CD4-positive, alpha-beta T cell treated with Interleukin-12 subunit alpha and Interleukin-12 subunit beta, for 1 hour (primary cell): ENCODE measurements around the gene RFLNA.
"Not testable (repeated sequence)": the region's sequence is repeated elsewhere in the genome, so short reads cannot be mapped to it uniquely, and the experiment has no call there.

Experiments
- DNase-seq: peaks from one replicate; pipeline ENCODE4 v3.0.0-alpha.2; 2020

RFLNA gene

DNA sequence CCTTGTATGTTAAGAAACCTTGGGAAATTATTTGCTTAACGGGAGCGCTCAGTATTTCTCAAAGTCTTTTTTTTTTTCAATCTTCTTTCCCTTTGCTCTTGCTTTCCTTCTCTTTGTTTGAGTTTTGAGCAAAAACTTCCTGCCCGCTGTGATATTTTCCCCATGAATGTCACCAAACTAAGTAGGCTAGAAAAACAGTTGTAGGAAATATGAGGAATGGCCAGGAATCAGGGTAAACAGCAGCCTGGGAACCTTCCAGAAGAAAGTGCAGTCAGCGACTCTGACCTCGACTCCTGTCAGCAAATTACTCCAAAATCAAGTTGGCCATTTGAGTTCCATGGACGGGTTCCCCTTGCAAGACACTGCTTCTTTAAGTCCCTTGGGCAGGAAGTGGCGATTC, 11.6 kb upstream of the RFLNA start:
- no peak for DNase-seq

DNA sequence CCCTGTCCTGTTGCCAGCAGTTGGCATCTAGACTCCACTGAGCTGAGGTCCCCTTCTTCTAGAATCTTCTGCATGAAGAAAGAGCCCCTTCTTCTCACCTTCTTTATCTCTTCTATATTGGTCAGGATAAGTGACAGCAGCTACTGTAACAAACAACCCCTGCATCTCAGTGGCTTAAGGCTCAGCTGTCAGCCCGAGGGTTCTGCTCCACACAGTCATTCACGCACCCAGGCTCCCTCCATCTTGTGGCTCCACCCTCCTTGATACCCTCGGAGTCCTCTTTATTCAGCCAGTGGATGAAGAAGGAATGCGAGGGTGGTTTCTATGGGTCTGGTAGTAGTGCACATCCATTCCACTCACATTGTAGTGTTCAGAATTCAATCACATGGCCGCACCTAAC, 10.5 kb upstream of the RFLNA start:
- no peak for DNase-seq

DNA sequence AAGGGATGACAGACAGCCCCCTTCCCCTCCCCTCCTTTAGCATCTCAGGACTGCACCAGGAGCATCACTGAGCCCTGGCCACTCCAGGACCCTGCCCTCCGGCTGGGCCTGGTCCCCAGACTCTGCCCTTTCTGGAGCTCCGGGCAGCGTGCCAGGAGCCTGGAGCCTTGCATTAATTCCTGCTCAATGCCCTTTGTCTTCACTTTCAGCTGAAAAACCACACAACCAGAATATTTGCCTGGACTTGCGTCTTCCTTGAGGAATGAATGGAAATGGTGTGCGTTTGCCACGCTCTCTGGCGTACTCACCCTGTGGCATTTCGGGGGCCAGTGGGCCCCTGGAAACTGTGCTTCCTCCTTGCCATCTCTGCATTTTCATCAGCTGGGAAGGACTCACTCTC, 8.5 kb upstream of the RFLNA start:
- DNase-seq: no peak

DNA sequence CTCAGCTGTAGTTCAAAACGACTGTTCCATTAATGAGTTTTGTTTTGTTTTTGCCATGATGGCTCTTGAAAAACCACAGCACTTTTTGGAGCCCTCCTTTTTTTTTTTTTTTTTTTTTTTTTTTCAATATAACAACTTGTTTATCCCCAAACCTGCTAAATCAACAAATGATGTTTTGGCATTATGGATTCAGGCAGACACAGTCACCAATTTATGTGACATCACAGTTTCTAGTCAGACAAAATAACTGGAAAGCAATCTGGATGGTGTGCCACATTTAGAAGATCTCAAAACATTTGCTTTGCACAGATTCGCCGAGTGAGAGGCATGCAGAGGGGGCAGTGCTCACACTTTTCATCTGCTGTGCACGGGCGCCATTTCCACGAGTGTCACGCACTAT, 7.9 kb upstream of the RFLNA start:
- no peak for DNase-seq

DNA sequence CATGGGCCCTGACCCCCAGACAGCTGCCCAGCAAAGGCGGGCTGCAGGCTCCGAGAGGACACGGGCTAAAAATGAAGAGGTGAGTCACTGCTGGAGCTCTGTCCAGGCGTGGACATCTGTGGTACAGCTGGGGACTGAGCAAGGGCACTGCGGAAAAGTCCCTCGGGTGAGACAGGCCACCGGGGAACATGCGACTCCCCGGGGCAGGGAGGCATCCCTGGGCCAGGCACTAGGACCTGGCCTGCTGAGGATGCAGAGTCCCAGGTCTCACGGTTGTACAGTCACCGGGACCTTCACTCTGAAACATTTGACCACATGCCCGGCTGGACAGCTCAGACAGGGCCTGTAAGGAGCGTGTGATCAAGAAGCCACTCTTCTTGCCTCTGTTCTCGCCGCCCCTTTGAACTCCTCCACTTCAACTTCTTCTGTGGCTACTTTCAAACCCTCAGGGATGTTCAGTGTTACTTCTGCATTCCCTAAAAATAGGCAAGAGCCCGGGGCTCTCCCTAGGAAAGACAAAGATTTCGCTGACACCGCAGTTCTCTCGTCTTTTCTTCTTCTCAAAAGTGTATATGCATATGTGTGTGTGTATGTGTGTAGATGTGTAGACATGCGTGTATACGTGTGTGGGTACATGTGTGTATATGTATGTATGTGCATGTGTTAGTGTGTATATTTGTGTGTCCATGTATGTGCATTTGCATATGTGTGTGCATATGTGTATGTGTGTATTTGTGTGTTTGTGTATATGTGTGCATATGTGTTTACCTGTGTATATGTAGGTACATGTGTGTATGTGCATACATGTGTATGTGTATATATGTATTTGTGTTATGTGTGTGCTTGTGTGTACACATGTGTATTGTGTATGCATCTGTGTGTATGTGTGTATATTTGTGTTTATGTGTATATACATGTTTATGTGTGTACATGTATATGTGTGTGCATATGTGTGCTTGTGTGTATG, 5.0 kb upstream of the RFLNA start:
- DNase-seq: no peak

DNA sequence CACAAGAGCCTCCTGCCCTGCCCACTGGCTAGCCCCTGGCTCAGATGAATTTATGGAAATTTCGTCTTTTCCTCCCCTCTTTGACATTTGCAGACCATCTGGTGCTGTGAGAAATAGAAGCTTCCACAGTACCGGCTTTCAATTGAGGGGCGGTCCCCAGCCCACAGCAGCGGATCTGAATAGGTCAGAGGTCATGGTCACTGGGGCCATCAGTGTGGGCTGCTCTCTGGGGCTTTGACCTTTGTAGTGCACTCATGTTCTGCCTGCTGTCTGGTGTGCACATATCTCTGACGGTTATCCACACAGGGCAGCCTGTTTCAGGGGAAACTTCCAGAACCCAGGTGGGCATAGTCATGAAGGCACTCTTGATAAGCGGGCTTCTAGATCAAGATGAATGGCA, 2.5 kb upstream of the RFLNA start:
- no peak for DNase-seq

DNA sequence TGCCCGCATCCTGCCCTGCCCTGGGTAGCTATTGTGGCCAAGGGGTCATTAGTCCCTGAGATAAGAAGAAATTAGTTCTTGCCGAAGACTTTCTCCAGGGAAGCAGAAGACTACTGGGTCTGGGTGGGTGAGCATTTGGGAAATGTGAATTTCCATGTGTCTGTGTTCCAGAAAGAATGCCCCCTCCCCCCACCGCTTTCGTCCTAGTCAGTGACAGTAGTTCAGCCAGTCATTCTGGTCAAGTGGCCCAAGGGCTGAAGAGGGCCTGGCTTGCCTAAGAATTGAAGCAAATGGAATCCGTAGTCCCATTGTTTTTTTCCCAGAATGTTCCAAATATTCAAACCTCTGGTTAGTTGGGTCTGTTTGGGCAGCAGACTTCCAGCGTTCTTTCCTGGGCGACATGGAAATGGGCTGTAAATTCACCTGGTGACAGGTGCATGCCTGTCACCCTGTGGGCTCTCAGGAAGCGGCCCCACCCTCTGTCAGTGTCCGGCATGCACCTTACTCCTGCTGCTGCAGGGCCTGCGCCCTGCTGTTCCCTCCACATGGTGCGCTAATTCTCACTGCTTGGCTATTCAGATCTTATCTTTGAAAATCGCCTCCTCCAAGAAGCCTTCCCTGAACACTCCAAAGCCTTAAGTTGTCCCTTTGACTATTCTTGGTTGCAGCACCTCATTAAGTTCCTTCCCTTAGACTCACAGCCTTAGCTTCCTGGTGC, 1.4 kb upstream of the RFLNA start:
- no peak for DNase-seq

DNA sequence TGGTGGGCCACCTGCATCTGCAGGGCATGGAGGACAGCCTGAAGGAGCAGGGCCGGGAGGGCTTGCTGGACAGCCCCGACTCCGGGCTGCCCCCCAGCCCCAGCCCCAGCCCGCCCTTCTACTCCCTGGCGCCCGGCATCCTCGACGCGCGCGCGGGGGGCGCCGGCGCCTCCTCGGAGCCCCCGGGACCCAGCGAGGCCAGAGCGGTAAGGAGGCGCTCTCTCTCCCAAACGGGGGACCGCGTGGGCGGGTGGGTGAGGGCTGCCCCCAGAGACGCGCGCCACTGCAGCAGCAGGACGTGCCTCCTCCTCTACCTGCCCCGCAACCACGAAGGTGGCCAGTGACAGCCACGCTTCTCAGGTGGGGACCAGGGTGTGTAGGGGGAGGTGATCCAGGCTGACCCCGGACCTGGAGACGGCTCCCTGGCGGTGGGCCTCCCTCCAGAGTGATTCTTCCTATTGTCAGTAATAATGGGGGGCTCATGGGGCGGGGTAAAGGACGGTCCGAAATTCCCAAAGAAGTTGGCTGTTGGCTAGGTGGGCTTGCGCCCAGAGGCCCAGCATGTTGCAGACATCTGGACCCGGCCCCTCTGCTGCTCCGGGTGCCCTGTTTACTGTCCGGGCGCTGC, 652 bp downstream of the RFLNA start:
- no peak for DNase-seq

DNA sequence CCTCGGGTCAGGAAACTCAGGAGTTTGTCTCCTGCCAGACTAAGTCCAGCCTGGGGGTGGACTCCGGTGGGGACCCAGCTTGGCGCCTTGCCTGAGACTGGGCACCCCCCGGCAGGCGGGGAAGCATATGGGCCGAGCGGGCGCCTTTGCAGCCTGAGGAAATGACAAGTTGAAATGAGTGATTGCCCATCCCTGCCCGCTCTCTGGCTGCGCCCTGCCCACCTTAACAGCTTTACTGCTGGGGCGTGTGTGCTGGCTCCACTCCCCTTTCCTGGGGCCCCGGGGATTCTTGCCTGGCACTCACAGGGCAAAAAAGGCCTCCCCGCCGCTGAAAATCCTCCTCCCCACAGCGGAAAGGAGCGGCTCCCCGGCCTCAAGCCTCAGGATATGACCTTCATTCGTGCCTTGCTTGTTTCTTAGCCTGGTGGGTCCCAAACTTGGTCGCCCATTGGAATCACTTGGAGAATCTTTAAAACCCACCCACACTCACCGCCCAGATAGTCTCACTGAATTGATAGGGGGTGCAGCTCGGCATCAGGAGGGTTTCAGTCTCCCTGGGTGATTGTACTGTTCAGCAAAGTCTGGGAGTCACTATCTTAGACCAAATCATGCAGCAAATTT, 1.5 kb downstream of the RFLNA start:
- no peak for DNase-seq

DNA sequence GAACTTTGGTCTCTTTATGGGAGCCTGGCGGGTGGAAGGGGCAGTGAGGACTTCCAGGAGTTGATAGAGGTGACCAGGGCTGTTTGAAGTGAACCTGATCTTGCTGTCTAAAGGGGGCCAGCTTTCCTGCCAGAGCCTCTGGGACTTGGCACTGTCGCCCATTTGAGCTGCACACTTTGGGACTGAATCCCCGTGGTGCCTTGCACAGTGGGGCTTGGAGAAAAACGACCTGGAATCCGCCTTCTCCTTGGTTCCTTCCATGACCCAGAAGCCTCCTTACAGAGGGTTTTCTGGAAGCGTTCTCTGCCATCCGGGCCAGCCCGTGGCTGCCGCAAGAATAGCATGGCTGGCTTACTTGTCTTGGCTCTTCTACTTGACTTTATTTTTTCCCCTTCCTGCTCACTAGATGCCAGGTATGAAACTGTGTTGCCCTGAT, 2.0 kb downstream of the RFLNA start:
- no peak for DNase-seq

DNA sequence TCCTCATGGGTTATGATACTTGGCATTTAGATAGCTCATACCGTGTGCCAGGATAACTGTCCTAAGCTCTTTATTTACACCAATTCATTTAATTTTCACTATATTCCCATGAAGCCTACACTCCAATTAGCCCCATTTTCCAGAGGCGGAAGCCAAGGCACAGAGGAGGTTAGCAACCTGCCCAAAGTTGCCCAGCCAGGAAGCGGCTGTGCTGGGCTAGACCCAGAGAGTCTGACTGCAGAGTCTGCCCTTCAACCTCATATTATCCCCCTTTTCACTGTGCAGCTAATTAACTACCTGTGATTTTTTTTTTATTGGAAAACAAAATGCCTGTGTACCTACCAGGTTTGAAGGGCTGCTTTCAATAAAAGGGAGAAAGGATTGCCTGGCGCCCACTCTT, 2.5 kb downstream of the RFLNA start:
- no peak for DNase-seq

DNA sequence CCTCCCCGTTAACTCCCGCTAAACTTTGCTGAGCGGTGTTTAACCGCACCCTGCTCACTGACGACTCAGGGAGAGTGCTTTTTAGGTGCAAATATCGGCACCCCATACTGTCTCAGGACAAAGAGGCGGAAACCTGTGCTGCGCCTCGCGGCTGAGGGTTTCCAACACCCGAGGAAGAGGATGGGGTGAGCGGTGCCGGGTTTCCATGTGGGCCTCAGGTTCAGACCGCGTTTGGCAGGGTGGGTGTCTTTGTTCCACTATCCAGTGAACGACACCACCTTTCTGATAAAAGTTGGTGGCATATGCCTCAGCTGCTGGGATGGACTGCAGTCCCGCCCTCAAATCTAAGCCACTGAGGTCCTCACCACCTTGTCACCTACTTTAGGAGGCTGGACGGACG, 3.0 kb downstream of the RFLNA start:
- no peak for DNase-seq

DNA sequence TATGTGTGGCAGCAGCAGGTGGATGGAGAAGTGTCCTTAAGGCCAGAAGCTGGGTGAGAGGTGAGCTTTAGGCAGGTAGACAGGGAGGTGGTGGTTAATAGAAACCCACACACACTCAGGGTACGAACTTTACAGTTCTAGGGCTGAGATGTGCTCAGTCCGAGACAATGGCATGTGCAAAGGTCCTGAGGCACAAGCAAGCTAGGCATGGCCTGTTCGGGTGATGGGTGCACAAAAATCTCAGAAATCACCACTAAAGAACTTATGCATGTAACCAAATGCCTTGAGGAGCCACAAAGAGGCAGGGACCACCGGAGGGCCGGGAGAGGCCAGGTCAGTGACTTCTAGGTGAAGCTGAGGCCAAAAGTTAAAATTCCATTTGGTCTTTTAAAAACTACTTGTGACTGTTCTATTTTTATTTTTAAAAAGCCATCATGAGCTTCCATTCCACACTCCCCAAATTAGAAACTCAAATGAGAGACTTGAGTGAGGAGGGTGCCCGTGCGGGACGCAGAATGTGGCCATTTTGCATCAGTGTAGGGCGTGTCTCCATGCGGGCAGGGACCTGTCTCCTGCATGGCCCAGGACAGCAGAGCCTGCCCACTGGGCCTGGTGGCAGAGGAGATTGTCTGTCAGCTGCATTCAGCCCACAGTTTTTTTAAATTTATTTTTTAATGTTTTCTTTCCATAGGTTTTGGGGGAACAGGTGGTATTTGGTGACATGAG, 4.0 kb downstream of the RFLNA start:
- no peak for DNase-seq

DNA sequence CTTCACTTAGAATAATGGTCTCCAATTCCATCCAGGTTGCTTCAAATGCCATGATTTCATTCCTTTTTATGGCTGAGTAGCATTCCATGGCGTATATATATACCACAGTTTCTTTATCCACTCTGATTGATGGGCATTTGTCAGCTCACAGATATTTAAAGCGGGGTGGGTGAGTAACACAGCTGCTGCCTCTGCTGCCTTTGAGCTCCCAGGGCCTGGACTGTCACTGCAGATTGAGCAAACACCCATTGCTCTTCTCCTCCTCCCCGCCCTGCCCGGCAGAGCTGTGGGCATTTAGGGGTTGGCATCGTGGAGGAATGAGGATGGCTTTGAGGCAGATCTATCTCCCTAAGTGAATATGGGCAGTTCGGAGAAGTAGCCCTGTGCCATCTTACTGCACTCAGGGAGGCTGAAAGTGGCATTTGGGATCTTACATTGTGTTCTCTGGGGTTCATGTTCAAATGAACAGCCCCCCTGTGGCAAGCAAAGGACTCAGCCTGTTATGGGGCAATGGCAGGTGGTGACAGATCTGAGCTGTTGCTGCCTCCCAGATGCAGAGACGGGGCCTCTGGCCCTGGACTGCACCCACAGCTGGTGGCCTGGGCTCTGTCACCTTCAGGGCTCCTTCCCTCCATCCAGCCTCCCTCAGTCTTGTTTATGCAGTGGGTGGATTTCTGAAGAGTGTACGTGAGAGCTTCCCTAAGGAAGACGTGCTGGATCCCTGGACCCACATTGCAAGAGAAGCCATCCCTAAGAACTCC, 4.9 kb downstream of the RFLNA start:
- DNase-seq: no peak

DNA sequence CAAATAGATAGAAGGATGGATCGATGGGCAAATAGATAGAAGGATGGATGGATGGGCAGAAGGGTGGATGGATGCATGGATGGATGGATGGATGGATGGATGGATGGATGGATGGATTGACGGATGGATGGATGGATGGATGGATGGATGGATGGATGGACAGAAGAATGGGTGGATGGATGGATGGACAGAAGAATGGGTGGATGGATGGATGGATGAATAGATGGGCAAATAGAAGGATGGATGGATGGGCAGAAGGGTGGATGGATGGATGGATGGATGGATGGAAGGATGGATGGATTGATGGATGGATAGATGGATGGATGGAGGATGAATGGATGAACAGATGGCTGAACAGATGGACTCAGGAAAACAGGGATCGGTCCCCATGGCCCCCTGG, 5.8 kb downstream of the RFLNA start:
- not testable (repeated sequence) for DNase-seq

DNA sequence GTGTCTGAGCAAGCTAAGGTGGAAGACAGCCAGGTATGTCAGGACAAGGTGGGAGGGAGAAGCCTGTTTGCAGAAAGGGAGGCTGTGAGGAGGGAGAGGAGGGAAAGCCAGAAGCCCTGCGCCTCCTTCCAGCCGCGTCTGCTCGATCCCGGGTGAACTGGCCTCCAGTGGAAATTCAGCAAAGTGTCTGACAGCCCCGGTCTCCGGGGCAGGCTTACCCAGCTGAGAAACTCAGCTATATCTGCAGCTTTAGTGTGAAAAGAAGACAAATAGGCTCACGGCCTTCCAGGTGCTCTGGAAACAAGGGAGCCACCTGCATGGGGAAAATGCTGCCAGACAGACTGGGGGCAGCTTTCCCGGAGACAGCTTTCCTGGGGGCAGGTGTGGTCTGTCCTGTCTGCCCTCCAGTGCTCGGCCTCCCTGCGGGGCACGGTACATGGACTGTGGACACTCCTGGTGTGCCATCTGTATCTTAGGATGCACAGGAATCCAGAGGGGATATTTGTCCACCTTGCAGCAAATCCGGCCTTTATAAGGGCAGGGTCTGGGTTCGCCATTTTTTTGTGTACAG, 6.3 kb downstream of the RFLNA start:
- DNase-seq: no peak

DNA sequence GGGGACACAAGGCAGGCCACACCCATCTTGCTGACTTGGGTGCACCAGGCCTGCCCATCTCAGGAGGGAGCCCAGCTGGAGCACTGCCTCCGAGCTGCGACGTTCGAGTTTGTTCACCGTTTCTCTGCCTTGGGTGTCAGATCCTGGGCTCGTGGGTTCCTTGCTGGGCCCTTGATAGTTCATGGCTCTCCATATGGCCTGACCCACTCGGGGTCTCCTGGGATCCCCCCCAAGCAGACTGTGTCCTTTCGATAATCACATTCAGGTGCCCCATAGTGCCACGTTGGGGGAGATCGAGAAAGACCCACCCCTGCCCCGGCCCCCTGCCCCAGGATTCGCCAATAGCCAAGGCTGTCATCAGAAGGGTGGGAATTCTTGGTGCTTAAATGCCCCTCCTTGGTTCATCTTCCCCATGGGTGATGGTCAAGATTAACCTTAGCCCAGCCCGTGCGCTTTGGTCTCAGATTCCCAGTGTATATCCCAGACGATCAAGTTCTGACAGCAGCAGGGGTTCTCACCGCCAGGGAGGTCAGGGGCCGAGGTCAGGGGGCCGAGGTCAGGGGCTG, 7.4 kb downstream of the RFLNA start:
- DNase-seq: no peak

DNA sequence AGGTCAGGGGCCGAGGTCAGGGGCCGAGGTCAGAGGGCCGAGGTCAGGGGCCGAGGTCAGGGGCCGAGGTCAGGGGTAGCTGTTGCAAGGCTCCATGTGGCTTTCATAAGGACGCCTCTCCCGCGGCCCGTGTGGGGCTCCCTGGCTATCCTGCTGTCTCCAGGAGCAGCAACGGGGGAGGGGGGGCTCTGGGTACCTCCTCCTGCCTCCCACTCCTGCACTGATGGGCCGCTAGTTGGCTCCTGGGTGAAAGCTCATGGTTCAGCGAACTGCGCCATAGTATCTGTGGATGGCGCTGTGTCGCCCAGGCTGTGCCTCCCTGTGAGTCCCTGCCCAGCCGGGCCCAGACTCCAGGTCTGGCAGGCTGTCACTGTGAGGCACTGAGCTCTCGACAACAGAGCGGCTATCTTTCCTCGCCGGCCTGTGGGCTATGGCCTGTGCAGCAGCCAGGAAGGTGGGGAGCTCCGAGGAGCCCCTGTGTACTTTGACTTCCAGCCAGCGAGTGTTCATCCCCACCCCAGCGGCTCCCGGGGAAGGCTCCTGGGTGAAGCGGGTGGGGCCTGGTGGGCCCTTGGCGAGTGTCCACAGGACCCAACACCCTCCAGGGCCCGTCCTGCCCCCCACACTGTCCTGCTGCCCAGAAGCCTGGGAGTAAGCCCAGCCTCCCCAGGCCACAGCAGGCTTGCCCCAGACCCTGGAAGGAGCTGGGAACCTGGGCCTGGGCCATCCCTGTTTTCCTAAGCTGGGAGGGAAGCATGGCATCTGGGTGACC, 8.1 kb downstream of the RFLNA start:
- no peak for DNase-seq

DNA sequence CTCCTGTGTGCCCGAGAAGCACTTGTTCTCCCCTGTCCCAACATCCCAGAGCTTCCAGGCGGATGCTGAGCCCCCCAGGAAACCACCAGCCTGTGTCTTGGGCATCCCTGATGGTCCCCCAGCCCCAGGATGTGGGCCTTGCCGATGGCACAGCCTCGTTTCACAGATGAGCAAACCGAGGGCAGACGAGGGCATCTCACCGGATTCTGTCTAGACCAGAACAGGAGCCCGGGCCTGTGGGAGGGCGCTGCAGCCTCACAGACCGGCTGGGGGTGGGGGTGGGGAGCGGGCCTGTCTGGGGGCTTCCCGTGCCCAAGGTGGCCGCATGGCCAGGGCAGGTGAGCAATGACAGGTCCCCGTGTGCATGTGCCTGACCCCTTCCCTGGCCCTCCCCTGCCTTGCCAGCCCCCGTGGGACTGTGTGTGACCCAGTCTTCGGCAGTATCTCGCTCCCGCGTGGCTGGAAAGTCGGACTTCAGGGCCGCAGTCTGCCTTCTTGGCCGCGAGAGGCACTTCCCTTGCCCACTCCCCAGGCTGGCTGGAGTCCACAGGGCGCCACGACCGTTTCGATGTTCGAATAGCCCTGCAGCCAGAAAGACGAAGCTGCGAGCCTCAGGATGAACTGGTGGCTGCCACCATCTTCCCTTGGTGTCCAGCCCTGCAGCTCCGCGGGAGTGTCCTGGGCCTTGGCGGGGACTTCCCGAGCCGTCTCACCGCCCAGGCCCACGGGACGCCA, 8.9 kb downstream of the RFLNA start:
- no peak for DNase-seq
